DOHH2 (cell line): ENCODE results near the gene PTPRK.

Experiments
- EZH2phosphoT487 ChIP-seq: fragments of 200-600 bp; sonication (generic); IDR thresholded peaks from 2 replicates; pipeline ENCODE4 v1.6.1; 2017; ENCODE audit warnings: borderline replicate concordance, mild to moderate bottlenecking, antibody characterized with exemption, low read length, moderate library complexity, mixed read lengths
- TF ChIP-seq, protein P1 (sequence below): fragments of 200-600 bp; sonication (generic); IDR thresholded peaks from one replicate; pipeline ENCODE4 v1.5.1; 2014; ENCODE audit warnings: antibody characterized with exemption, mild to moderate bottlenecking, low read depth, low read length; ENCODE audit not compliant: poor library complexity, severe bottlenecking

GRCh38 chr6:127920804-127921203 is 599.6 kb downstream of the PTPRK start:
- TF ChIP-seq, protein P1, sequence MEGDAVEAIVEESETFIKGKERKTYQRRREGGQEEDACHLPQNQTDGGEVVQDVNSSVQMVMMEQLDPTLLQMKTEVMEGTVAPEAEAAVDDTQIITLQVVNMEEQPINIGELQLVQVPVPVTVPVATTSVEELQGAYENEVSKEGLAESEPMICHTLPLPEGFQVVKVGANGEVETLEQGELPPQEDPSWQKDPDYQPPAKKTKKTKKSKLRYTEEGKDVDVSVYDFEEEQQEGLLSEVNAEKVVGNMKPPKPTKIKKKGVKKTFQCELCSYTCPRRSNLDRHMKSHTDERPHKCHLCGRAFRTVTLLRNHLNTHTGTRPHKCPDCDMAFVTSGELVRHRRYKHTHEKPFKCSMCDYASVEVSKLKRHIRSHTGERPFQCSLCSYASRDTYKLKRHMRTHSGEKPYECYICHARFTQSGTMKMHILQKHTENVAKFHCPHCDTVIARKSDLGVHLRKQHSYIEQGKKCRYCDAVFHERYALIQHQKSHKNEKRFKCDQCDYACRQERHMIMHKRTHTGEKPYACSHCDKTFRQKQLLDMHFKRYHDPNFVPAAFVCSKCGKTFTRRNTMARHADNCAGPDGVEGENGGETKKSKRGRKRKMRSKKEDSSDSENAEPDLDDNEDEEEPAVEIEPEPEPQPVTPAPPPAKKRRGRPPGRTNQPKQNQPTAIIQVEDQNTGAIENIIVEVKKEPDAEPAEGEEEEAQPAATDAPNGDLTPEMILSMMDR, result no peak
- TF ChIP-seq EZH2phosphoT487, result no peak
